Common myeloid progenitor, CD34-positive (primary cell): ENCODE results near the gene FNBP1.

Experiments
- CTCF ChIA-PET: fragments of 350-600 bp; sonication (Branson Sonifier 250); formaldehyde crosslinking; loops from one replicate; lab custom pipeline; 2021; ENCODE audit warnings: antibody characterized with exemption; lab: Charles Lee
- POLR2A ChIA-PET: fragments of 350-600 bp; sonication (Branson Sonifier 250); formaldehyde crosslinking; loops from one replicate; lab custom pipeline; 2021; ENCODE audit warnings: antibody characterized with exemption; lab: Charles Lee
- DNase-seq, 3 donors: peaks; one replicate each; pipeline versions ENCODE4 v3.0.0 to v3.0.0-alpha.2; 2013
- H3K27ac ChIP-seq, 2 experiments: 1 replicate in 1 of 2; 2 replicates in 1 of 2; pipeline ENCODE4 v1.7.0; 2013; ENCODE audit warnings: inconsistent platforms in 2 of 2, low read length in 2 of 2, mild to moderate bottlenecking in 2 of 2, low read depth in 1 of 2, moderate library complexity in 1 of 2; ENCODE audit not compliant: severe bottlenecking in 2 of 2, insufficient read depth in 1 of 2, poor library complexity in 1 of 2
- H3K27me3 ChIP-seq, 5 experiments: replicated peaks in 2 of 5; 1 replicate in 3 of 5; 2 replicates in 2 of 5; pipeline versions ENCODE4 v1.6.1 to v1.7.0; 2013; ENCODE audit warnings: low read length in 4 of 5, mild to moderate bottlenecking in 2 of 5, moderate library complexity in 2 of 5, inconsistent platforms in 1 of 5; ENCODE audit not compliant: insufficient read depth in 5 of 5, control insufficient read depth in 4 of 5
- H3K36me3 ChIP-seq, 4 experiments: 1 replicate in 2 of 4; 2 replicates in 2 of 4; pipeline versions ENCODE4 v1.6.1 to v1.7.0; 2013; ENCODE audit warnings: low read length in 3 of 4, control low read depth in 1 of 4, mild to moderate bottlenecking in 1 of 4; ENCODE audit not compliant: control insufficient read depth in 4 of 4, insufficient read depth in 4 of 4
- H3K4me1 ChIP-seq, 4 experiments: 1 replicate in 3 of 4; 2 replicates in 1 of 4; pipeline versions ENCODE4 v1.6.1 to v1.7.1; 2013; ENCODE audit warnings: low read length in 3 of 4, mild to moderate bottlenecking in 3 of 4, control low read depth in 1 of 4, inconsistent platforms in 1 of 4, moderate library complexity in 1 of 4; ENCODE audit not compliant: control insufficient read depth in 4 of 4, insufficient read depth in 4 of 4; ENCODE audit errors: control extremely low read depth in 1 of 4
- H3K4me3 ChIP-seq, 7 experiments: 1 replicate in 4 of 7; 2 replicates in 3 of 7; pipeline versions ENCODE4 v1.5.1 to v1.7.0; 2013; ENCODE audit warnings: mild to moderate bottlenecking in 7 of 7, low read length in 6 of 7, moderate library complexity in 6 of 7, inconsistent platforms in 2 of 7, low read depth in 2 of 7, control low read depth in 1 of 7; ENCODE audit not compliant: insufficient read depth in 4 of 7, control insufficient read depth in 1 of 7; ENCODE audit errors: extremely low read depth in 1 of 7
- H3K9me3 ChIP-seq, 5 experiments: 1 replicate in 4 of 5; 2 replicates in 1 of 5; pipeline versions ENCODE4 v1.6.1 to v1.7.1; 2013; ENCODE audit warnings: low read length in 4 of 5, mild to moderate bottlenecking in 2 of 5, inconsistent platforms in 1 of 5, low read depth in 1 of 5, moderate library complexity in 1 of 5; ENCODE audit not compliant: control insufficient read depth in 4 of 5, insufficient read depth in 2 of 5; ENCODE audit errors: control extremely low read depth in 1 of 5
- WGBS: methylation state at CpG from one replicate; pipeline ENCODE4 v1.1.5; 2013; ENCODE audit not compliant: insufficient coverage; 5-methylcytosine and 5-hydroxymethylcytosine counted together

The FNBP1 gene

GRCh38 chr9:129875181-129875611 is 167.8 kb downstream of the FNBP1 start:
- Histone ChIP-seq H3K27ac (no peak overlapping the region), H3K9me3 (no peaks in the 10 kb centered on the region), H3K36me3 (peaks cover 11 to 72% (median 41%) of the 10 kb centered on the region in 4 experiments), H3K4me1 (peaks cover 0 to 6% (median 5%) of the 10 kb centered on the region in 4 experiments), H3K27me3 (no peaks in the 10 kb centered on the region), H3K4me3 (no peak overlapping the region)
- WGBS = 95% methylated on average over 14 of the region's 23 CpGs
- ChIA-PET CTCF (interaction anchor here (1.0 to 1.5 kb wide), 5 partner anchors 8 to 13 kb away, joined by 3 to 5 read pairs (median 3); no protein-coding TSS in a partner anchor), POLR2A (interaction anchor here (0.6 to 0.9 kb wide), 2 partner anchors 58 to 273 kb away, joined by 3 read pairs; no protein-coding TSS in a partner anchor)
- no peak for DNase-seq

- WGBS = 98% methylated on average over 38 of the region's 38 CpGs
- ChIA-PET CTCF (interaction anchor here (0.7 to 1.5 kb wide), 6 partner anchors 9 to 12 kb away, joined by 3 to 5 read pairs (median 4); no protein-coding TSS in a partner anchor), POLR2A (no interaction called here)
- Histone ChIP-seq H3K4me3 (no peak overlapping the region), H3K27me3 (no peaks in the 10 kb centered on the region), H3K9me3 (no peaks in the 10 kb centered on the region), H3K4me1 (peaks cover 0 to 7% (median 3%) of the 10 kb centered on the region in 4 experiments), H3K36me3 (peaks cover 11 to 72% (median 46%) of the 10 kb centered on the region in 4 experiments), H3K27ac (no peak overlapping the region)
- no peak for DNase-seq
These were observed 168.5 kb downstream of the FNBP1 start for GRCh38 chr9:129874261-129875101.

DNA sequence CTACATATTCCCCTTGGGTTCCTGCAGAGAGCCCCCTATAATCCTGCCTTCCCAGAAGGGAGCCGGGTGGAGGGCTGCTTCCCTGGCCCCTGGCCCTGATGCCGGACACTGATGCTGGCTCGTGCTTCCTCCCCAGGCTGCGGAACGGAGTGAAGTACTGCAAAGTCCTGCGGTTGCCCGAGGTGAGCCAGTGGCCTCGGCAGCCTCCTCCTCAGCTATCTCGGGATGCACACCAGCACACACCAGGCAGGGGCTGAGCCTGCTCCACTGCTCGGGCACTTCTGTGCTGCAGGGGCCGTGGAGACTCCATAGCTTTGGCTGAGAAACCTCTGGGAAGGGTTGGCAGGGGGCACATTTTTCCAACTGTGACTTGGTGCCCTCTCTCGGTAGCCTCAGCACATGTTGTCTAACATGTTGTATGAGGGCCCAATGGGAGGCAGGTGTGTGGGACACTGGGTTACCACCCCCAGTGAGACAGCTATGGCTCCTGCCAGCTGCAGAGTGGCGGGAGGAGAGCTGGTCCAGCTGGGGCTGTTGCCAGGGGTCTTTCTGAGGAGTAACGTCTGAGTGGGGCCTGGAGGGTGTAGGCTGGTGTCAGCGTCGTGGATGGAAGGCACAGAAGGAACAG is 169.3 kb downstream of the FNBP1 start:
- WGBS = 88% methylated on average over 9 of the region's 16 CpGs
- no peaks in the 10 kb centered on the region for H3K9me3 ChIP-seq
- peaks cover 13 to 76% (median 50%) of the 10 kb centered on the region in 4 experiments for H3K36me3 ChIP-seq
- peaks cover 0 to 15% (median 6%) of the 10 kb centered on the region in 4 experiments for H3K4me1 ChIP-seq
- H3K27me3 ChIP-seq = no peaks in the 10 kb centered on the region
- ChIA-PET CTCF (interaction anchor here (0.7 to 1.5 kb wide), 2 partner anchors 9 to 10 kb away, joined by 4 to 5 read pairs; no protein-coding TSS in a partner anchor), POLR2A (no interaction called here)
- no peak overlapping the region for H3K27ac ChIP-seq
- DNase-seq = no peak
- H3K4me3 ChIP-seq = no peak overlapping the region

DNA sequence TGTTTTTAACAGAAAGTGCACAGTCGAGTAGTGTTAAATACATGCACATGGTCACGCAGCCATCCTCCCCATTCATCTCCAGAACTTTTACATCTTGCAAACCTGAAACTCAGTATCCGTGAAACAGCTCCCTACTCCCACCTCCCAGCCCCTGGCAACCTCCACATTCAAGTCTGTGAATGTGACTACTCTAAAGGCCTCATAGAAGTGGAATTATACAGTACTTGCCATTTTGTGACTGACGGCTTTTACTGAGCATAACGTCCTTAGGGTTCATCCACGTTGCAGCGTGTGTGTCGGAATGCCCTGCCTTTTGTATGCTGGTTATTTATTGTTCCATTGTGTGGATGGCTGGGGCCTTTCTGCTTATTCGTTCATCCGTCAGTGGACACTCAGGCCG is 171.9 kb downstream of the FNBP1 start:
- Histone ChIP-seq H3K4me3 (no peak overlapping the region), H3K27ac (no peak overlapping the region), H3K27me3 (no peaks in the 10 kb centered on the region), H3K9me3 (no peaks in the 10 kb centered on the region), H3K36me3 (peaks cover 8 to 83% (median 56%) of the 10 kb centered on the region in 4 experiments), H3K4me1 (peaks cover 0 to 21% (median 9%) of the 10 kb centered on the region in 4 experiments)
- 97% methylated on average over 7 of the region's 11 CpGs for WGBS
- POLR2A ChIA-PET = no interaction called here
- no peak for DNase-seq
- CTCF ChIA-PET = interaction anchor here (0.7 to 1.3 kb wide), 2 partner anchors 10 to 77 kb away, joined by 3 to 4 read pairs; no protein-coding TSS in a partner anchor

DNA sequence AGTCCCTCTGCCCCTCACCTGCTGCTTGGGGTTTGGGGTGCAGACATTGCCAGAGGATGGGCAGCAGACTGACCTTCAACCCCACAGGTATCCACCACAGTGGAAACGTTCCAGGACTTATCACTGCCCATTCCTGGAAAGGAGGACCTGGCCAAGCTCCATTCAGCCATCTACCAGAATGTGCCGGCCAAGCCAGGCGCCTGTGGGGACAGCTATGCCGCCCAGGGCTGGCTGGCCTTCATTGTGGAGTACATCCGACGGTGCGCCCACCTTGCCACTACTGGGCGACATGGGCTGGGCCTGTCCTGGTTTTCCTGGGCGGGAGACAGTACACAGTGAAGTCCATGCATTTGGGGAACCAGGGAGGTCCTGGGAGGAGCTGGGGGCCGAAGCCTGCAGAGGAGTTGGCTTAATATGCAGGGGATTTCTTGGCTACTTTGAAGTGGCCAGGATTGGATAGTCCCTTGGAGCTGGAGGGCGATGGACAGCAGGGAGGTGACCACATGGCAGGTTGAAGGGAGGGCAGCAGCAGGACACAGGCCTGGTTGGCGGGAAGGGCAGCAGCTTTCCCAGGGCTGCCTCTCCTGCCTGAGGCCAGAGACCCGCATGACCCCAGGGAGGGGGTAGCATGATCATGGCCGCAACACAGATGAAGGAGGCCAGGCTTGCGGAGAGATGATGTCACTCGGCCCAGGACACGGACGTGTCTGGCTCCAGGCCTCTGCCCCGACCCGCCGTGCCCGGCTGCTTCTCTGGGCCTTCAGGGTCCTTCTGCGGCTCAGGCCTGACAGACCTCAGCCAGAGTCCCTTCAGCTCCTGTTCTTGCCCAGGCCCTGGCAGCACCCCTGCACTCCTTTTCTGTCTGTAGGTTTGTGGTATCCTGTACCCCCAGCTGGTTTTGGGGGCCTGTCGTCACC is 173.1 kb downstream of the FNBP1 start:
- ChIA-PET POLR2A (interaction anchor here (1.1 kb wide), 1 partner anchor 10 kb away, joined by 3 read pairs; no protein-coding TSS in a partner anchor), CTCF (interaction anchor here (0.7 to 2.5 kb wide), 5 partner anchors 9 to 76 kb away, joined by 3 to 6 read pairs (median 5); no protein-coding TSS in a partner anchor)
- WGBS = 98% methylated on average over 22 of the region's 24 CpGs
- Histone ChIP-seq H3K27me3 (no peaks in the 10 kb centered on the region), H3K4me3 (no peak overlapping the region), H3K4me1 (peaks cover 1 to 30% (median 15%) of the 10 kb centered on the region in 4 experiments), H3K36me3 (peaks cover 5 to 80% (median 50%) of the 10 kb centered on the region in 4 experiments), H3K9me3 (no peaks in the 10 kb centered on the region), H3K27ac (no peak overlapping the region)
- no peak for DNase-seq

GRCh38 chr9:129868872-129869486 is 174.0 kb downstream of the FNBP1 start:
- WGBS = 84% methylated on average over 23 of the region's 28 CpGs
- Histone ChIP-seq H3K4me3 (no peak overlapping the region), H3K4me1 (peaks cover 4 to 38% (median 22%) of the 10 kb centered on the region in 4 experiments), H3K9me3 (no peaks in the 10 kb centered on the region), H3K36me3 (peaks cover 5 to 71% (median 42%) of the 10 kb centered on the region in 4 experiments), H3K27ac (peak overlapping the region in 1 of 2 experiments; percentile 14), H3K27me3 (no peaks in the 10 kb centered on the region)
- CTCF ChIA-PET = interaction anchor here (1.4 to 2.5 kb wide), 4 partner anchors 8 to 32 kb away, joined by 3 to 6 read pairs (median 5); no protein-coding TSS in a partner anchor
- POLR2A ChIA-PET = no interaction called here
- DNase-seq = peak in 1 of 3 donors; percentile 58
